K562 (cell line): ENCODE measurements around the gene AQP11. TPM values are rescaled to one million over a fixed set of nuclear protein-coding genes. Genes with fewer than 3 reads are reported as not detected.
A peak's percentile ranks its signal among the peaks of the same experiment; 100 is the strongest.

Experiments
- ATAC-seq: fragments of 200-7000 bp; cut with Tn5 transposase; 3 replicates; pipeline ENCODE4 v1.9.1; 2020; ENCODE audit warnings: moderate library complexity
- BruUV-seq: library from RNA; stranded (reverse); fragments of 400-500 nt; replicated peaks from 2 replicates; lab custom pipeline; 2021; lab: Mats Ljungman, UMichigan
- CTCF ChIA-PET: fragments of 300-600 bp; formaldehyde crosslinking; extraction: SDS; loops from one replicate; lab custom pipeline; 2021; ENCODE audit warnings: low intra/inter-chr PET ratio; lab: Yijun Ruan, JAX
- POLR2A ChIA-PET: fragments of 300-600, 350-650 bp; sonication (Branson Sonifier 250); formaldehyde crosslinking; extraction: SDS; loops from one replicate; lab custom pipeline; 2021; ENCODE audit warnings: antibody characterized with exemption, inconsistent platforms; lab: Yijun Ruan, JAX
- DNase-seq, 4 experiments: peaks; one replicate each; pipeline versions ENCODE4 v3.0.0 to v3.0.0-alpha.2; 2011 to 2018; ENCODE audit warnings: low spot score in 3 of 4, mixed read lengths in 3 of 4; ENCODE audit errors: extremely low read depth in 1 of 4
- FAIRE-seq: peaks from 2 replicates; lab custom pipeline; 2011; peaks lifted over from hg19 to GRCh38; lab: Jason Lieb, UNC
- H2AFZ ChIP-seq: 2 replicates; pipeline ENCODE4 v1.6.0; 2011; ENCODE audit warnings: low read depth, low read length, control low read depth, inconsistent platforms
- H3K27ac ChIP-seq: fragments of 200-600 bp; 3 replicates; pipeline ENCODE4 v1.8.0; 2011; ENCODE audit warnings: low read depth, mild to moderate bottlenecking, control low read depth, inconsistent platforms, low read length, moderate library complexity, mixed read lengths; ENCODE audit errors: extremely low read depth
- H3K27me3 ChIP-seq, 2 experiments: fragments of 300-600 bp in 1 of 2; 2 replicates in 1 of 2; 3 replicates in 1 of 2; pipeline versions ENCODE4 v1.6.0 to v1.8.0; 2011; ENCODE audit warnings: inconsistent platforms in 2 of 2, low read length in 2 of 2, mild to moderate bottlenecking in 1 of 2, mixed read lengths in 1 of 2, moderate library complexity in 1 of 2; ENCODE audit not compliant: control insufficient read depth in 2 of 2, insufficient read depth in 2 of 2
- H3K36me3 ChIP-seq: fragments of 300-600 bp; 3 replicates; pipeline ENCODE4 v1.8.0; 2011; ENCODE audit warnings: mild to moderate bottlenecking, low read length, inconsistent platforms; ENCODE audit not compliant: control insufficient read depth, insufficient read depth
- H3K4me1 ChIP-seq, 2 experiments: fragments of 200-600 bp in 1 of 2; replicated peaks in 1 of 2; 2 replicates in 1 of 2; 3 replicates in 1 of 2; pipeline versions ENCODE4 v1.5.1 to v1.8.0; 2011; ENCODE audit warnings: inconsistent platforms in 2 of 2, low read length in 2 of 2, mild to moderate bottlenecking in 1 of 2, mixed read lengths in 1 of 2, moderate library complexity in 1 of 2; ENCODE audit not compliant: control insufficient read depth in 2 of 2, insufficient read depth in 2 of 2
- H3K4me2 ChIP-seq: 2 replicates; pipeline ENCODE4 v1.6.1; 2011; ENCODE audit warnings: low read length, control low read depth, inconsistent platforms, mixed read lengths; ENCODE audit not compliant: insufficient read depth
- H3K4me3 ChIP-seq: fragments of 200-600 bp; sonication (generic), shearing (Covaris generic); 2 replicates; pipeline ENCODE4 v1.5.1; 2016; ENCODE audit warnings: control low read depth, inconsistent platforms
- H3K79me2 ChIP-seq: fragments of 200-600 bp; 3 replicates; pipeline ENCODE4 v1.8.0; 2011; ENCODE audit warnings: low read length, inconsistent platforms; ENCODE audit not compliant: control insufficient read depth, insufficient read depth
- H3K9ac ChIP-seq, 2 experiments: 2 replicates each; pipeline versions ENCODE4 v1.6.0 to v1.6.1; 2011; ENCODE audit warnings: low read depth in 2 of 2, low read length in 2 of 2, control low read depth in 1 of 2, inconsistent platforms in 1 of 2, mild to moderate bottlenecking in 1 of 2, mixed read lengths in 1 of 2; ENCODE audit not compliant: insufficient read depth in 1 of 2
- H3K9me1 ChIP-seq: one replicate; pipeline ENCODE4 v1.6.0; 2011; ENCODE audit warnings: inconsistent platforms, mild to moderate bottlenecking, low read length, moderate library complexity; ENCODE audit not compliant: control insufficient read depth, insufficient read depth
- H3K9me3 ChIP-seq: replicated peaks from 2 replicates; pipeline ENCODE4 v1.5.1; 2011; ENCODE audit warnings: low read depth, low read length, inconsistent platforms; ENCODE audit not compliant: control insufficient read depth, insufficient read depth
- H4K20me1 ChIP-seq: replicated peaks from 2 replicates; pipeline ENCODE4 v1.6.1; 2011; ENCODE audit warnings: low read length, inconsistent platforms, mixed read lengths; ENCODE audit not compliant: control insufficient read depth, insufficient read depth
- BHLHE40 ChIP-seq: IDR thresholded peaks from 2 replicates; pipeline ENCODE4 v1.6.1; 2011; ENCODE audit warnings: low read length, improper control_type of control experiment
- EP400 ChIP-seq: fragments of 450-650 bp; IDR thresholded peaks from 2 replicates; pipeline ENCODE4 v1.6.1; 2017; ENCODE audit warnings: antibody characterized with exemption, mild to moderate bottlenecking, moderate library complexity
- GTF3C2 ChIP-seq: IDR thresholded peaks from 3 replicates; pipeline ENCODE4 v1.6.1; 2011; ENCODE audit warnings: borderline replicate concordance, mild to moderate bottlenecking, moderate library complexity; ENCODE audit not compliant: insufficient read length; ENCODE audit errors: extremely low read depth
- HINFP ChIP-seq: fragments of 450-650 bp; conservative IDR thresholded peaks from 2 replicates; pipeline ENCODE4 v1.6.1; 2016; ENCODE audit warnings: missing genetic modification characterization, low read depth, mild to moderate bottlenecking, control low read depth, missing compliant biosample characterization
- NRF1 ChIP-seq, 2 experiments: fragments of 450-650 bp; IDR thresholded peaks in 1 of 2; conservative IDR thresholded peaks in 1 of 2; 2 replicates each; pipeline ENCODE4 v1.6.1; 2014; ENCODE audit warnings: mild to moderate bottlenecking in 2 of 2
- PKNOX1 ChIP-seq: fragments of 450-650 bp; IDR thresholded peaks from 2 replicates; pipeline ENCODE4 v1.6.1; 2016
- SNIP1 ChIP-seq: fragments of 450-650 bp; IDR thresholded peaks from 2 replicates; pipeline ENCODE4 v1.7.1; 2017; ENCODE audit warnings: low read depth, mild to moderate bottlenecking
- TCFL5 ChIP-seq: fragments of 250-450 bp; sonication (Bioruptor Pico); conservative IDR thresholded peaks from 2 replicates; pipeline ENCODE4 v1.6.1; 2021; ENCODE audit warnings: mild to moderate bottlenecking, moderate library complexity, matching md5 sums
- THRAP3 ChIP-seq: fragments of 450-650 bp; IDR thresholded peaks from 2 replicates; pipeline ENCODE4 v1.6.1; 2016; ENCODE audit warnings: mild to moderate bottlenecking, inconsistent platforms, borderline replicate concordance
- XRCC5 ChIP-seq: fragments of 200-400 bp; formaldehyde crosslinking; IDR thresholded peaks from 2 replicates; pipeline ENCODE4 v1.6.1; 2017; ENCODE audit warnings: low read depth, mild to moderate bottlenecking, low read length
- ZNF263 ChIP-seq: sonication (generic); formaldehyde crosslinking; IDR thresholded peaks from 2 replicates; pipeline ENCODE4 v1.8.0; 2022; ENCODE audit warnings: mild to moderate bottlenecking, missing genetic modification reagents, borderline replicate concordance
- ZNF282 ChIP-seq: sonication (generic); formaldehyde crosslinking; IDR thresholded peaks from 2 replicates; pipeline ENCODE4 v1.8.1; 2023; ENCODE audit warnings: missing genetic modification reagents
- ZNF354B ChIP-seq: fragments of 250-450 bp; sonication (Bioruptor Pico); IDR thresholded peaks from 2 replicates; pipeline ENCODE4 v1.4.0; 2020
- ZNF395 ChIP-seq: fragments of 200-800 bp; sonication (Bioruptor generic); IDR thresholded peaks from 2 replicates; pipeline ENCODE4 v1.6.1; 2017; ENCODE audit warnings: missing genetic modification characterization, missing compliant biosample characterization
- WGBS: fragments of 100-300 bp; shearing (Covaris generic); methylation state at CpG from one replicate; pipeline ENCODE4 v1.1.6; 2016; ENCODE audit warnings: low coverage, mixed read lengths; ENCODE audit not compliant: insufficient coverage; ENCODE audit errors: missing lambda C conversion rate; 5-methylcytosine and 5-hydroxymethylcytosine counted together
- in situ Hi-C: fragments of 300-500 bp; cut with MboI; formaldehyde crosslinking; loops from 4 replicates; pipeline ENCODE4 v1.15.0; 2018; ENCODE audit warnings: inconsistent platforms, mixed read lengths
- intact Hi-C: fragments of 100-400 bp; cut with micrococcal nuclease; formaldehyde crosslinking; loops from 2 replicates; pipeline ENCODE4 v1.14.2; 2022
- polyA plus RNA-seq, 8 experiments: library from polyadenylated mRNA; depleted of rRNA in 4 of 8; stranded (reverse) in 5 of 8; unstranded in 3 of 8; fragments of >200 nt; fragmentation: Nextera tagmentation in 2 of 8; fragmentation: Illumina TruSeq in 1 of 8; extraction: Ambion mirVana in 2 of 8; extraction: Trizol in 1 of 8; gene quantifications; 2 replicates each; pipeline versions ENCODE4 v1.2.1 to v1.2.3, GENCODE V29; 2011 to 2014; ENCODE audit warnings: inconsistent platforms in 1 of 8, missing spikeins in 1 of 8
- total RNA-seq, 7 experiments: library from RNA; depleted of rRNA in 6 of 7; stranded (reverse); fragments of >200 nt in 6 of 7; fragmentation: Illumina TruSeq in 2 of 7; extraction: Trizol in 2 of 7; gene quantifications; 2 replicates each; pipeline versions ENCODE4 v1.2.1 to v1.2.3, GENCODE V29; 2011 to 2021; ENCODE audit warnings: low replicate concordance in 1 of 7

Gene AQP11
- total and polyA plus RNA-seq, 9 of the 15 experiments (the other 6 are each of a cell fraction or from before 2014, with no cell fraction given) = 0.09 to 1.0 (median 0.36) TPM

- in situ Hi-C loops = no loop called here
- H2AFZ ChIP-seq = peak overlapping the region; percentile 91
- WGBS = 4% methylated on average over 1 of the region's 1 CpG
- ChIA-PET CTCF (no interaction called here), POLR2A (interaction anchor here (0.7 to 1.2 kb wide), 3 partner anchors 13 to 397 kb away, joined by 3 to 4 read pairs (median 3); no protein-coding TSS in a partner anchor)
- H3K9me3 ChIP-seq = peaks cover 3% of the 10 kb centered on the region
- no peaks in the 10 kb centered on the region for H3K9me1 ChIP-seq
- H3K27ac ChIP-seq = peak overlapping the region; percentile 76
- H3K79me2 ChIP-seq = no peaks in the 10 kb centered on the region
- H3K4me2 ChIP-seq = peak overlapping the region; percentile 61
- BruUV-seq = no TSS peak
- H3K36me3 ChIP-seq = no peaks in the 10 kb centered on the region
- ATAC-seq (peak; percentile 22), DNase-seq (no peak), FAIRE-seq (no peak)
- no peaks in the 10 kb centered on the region for H3K27me3 ChIP-seq
- H4K20me1 ChIP-seq = no peaks in the 10 kb centered on the region
- H3K9ac ChIP-seq = 0 out of 4 replicates have a peak overlapping the region, but pooled peaks of 1 of the 2 experiments have one; percentile 26
- peaks cover 9 to 22% of the 10 kb centered on the region in 2 experiments; a peak in 3 of 5 replicates for H3K4me1 ChIP-seq
- no peak overlapping the region for H3K4me3 ChIP-seq
- intact Hi-C loops = no loop called here
- TF ChIP-seq SNIP1 (no peak), PKNOX1 (no peak), EP400 (no peak), ZNF395 (CRISPR knock-in tag) (peak; percentile 90; the same call in 1 of the 2 replicates), ZNF354B (CRISPR knock-in tag) (peak; percentile 68; the same call in 1 of the 2 replicates), TCFL5 (CRISPR knock-in tag) (peak; percentile 67; the same call in 1 of the 2 replicates), NRF1 (conservative IDR thresholded peaks at IDR 0.05 in 1 of 2, IDR thresholded peaks at IDR 0.05 in 1 of 2) (no peak), ZNF263 (CRISPR knock-in tag) (no peak), XRCC5 (no peak), THRAP3 (no peak), HINFP (peak; percentile 85; the same call in 1 of the 2 replicates), GTF3C2 (no peak), BHLHE40 (no peak), ZNF282 (CRISPR knock-in tag) (no peak)
These were observed 55.1 kb downstream of the AQP11 start for GRCh38 chr11:77644887-77645286.
